ENCODE results near the gene ATG5.

GRCh38 chr6:106197441-106197840 lies 128.1 kb downstream of the ATG5 start:
- TF ChIP-seq MAX (CRISPR knock-in tag; IDR thresholded peaks at IDR 0.05) (no peak), MBD2 (IDR thresholded peaks at IDR 0.05; ENCODE audit: borderline replicate concordance, low read depth) (no peak), JUND (IDR thresholded peaks at IDR 0.05; ENCODE audit: borderline replicate concordance, low read depth, low read length) (no peak), JUND (tag; IDR thresholded peaks at IDR 0.05; ENCODE audit: borderline replicate concordance, low read depth, low read length) (no peak), ZNF518B (CRISPR knock-in tag; IDR thresholded peaks at IDR 0.05) (no peak), MAFK (IDR thresholded peaks at IDR 0.05; ENCODE audit: low read length) (no peak), SRF (CRISPR knock-in tag; IDR thresholded peaks at IDR 0.05) (no peak), TSHZ1 (CRISPR knock-in tag; IDR thresholded peaks at IDR 0.05) (no peak), RBM22 (IDR thresholded peaks at IDR 0.05; ENCODE audit: low read depth, low read length, poor library complexity, severe bottlenecking) (no peak)

All from K562 (cell line).